ENCODE data around the gene IKBKG.
"Not testable (repeated sequence)": the region's sequence is repeated elsewhere in the genome, so short reads cannot be mapped to it uniquely, and the experiment has no call there.

Gene IKBKG

GRCh38 chrX:154600759-154601374 lies 53.4 kb downstream of the IKBKG start:
- H3K4me1 ChIP-seq (ENCODE audit: control insufficient read depth in 5 of 5, insufficient read depth in 5 of 5, low read length in 5 of 5): no peaks in the 10 kb centered on the region
- no peak overlapping the region for H3K4me3 ChIP-seq (ENCODE audit: low read depth in 1 of 5, low read length in 5 of 5)
- no peaks in the 10 kb centered on the region for H3K36me3 ChIP-seq (ENCODE audit: control insufficient read depth in 5 of 5, insufficient read depth in 5 of 5, low read length in 5 of 5)
- H3K9me3 ChIP-seq (ENCODE audit: control insufficient read depth in 5 of 5, low read length in 5 of 5): no peaks in the 10 kb centered on the region
- H3K9ac ChIP-seq (ENCODE audit: low read length in 5 of 5): no peak overlapping the region
- no peak overlapping the region for H3K27ac ChIP-seq (ENCODE audit: low read depth, low read length)
- H3K27me3 ChIP-seq (ENCODE audit: control insufficient read depth in 5 of 5, insufficient read depth in 4 of 5, low read length in 5 of 5): peaks cover 7 to 21% (median 15%) of the 10 kb centered on the region in 5 donors

- H3K9ac ChIP-seq (ENCODE audit: low read length in 5 of 5): no peak overlapping the region
- no peak overlapping the region for H3K4me3 ChIP-seq (ENCODE audit: low read depth in 1 of 5, low read length in 5 of 5)
- H3K36me3 ChIP-seq (ENCODE audit: control insufficient read depth in 5 of 5, insufficient read depth in 5 of 5, low read length in 5 of 5): no peaks in the 10 kb centered on the region
- H3K27me3 ChIP-seq (ENCODE audit: control insufficient read depth in 5 of 5, insufficient read depth in 4 of 5, low read length in 5 of 5): peaks cover 7 to 16% (median 15%) of the 10 kb centered on the region in 5 donors
- H3K9me3 ChIP-seq (ENCODE audit: control insufficient read depth in 5 of 5, low read length in 5 of 5): peaks cover 0 to 3% (median 0%) of the 10 kb centered on the region in 5 donors
- H3K27ac ChIP-seq (ENCODE audit: low read depth, low read length): no peak overlapping the region
- no peaks in the 10 kb centered on the region for H3K4me1 ChIP-seq (ENCODE audit: control insufficient read depth in 5 of 5, insufficient read depth in 5 of 5, low read length in 5 of 5)
These were observed 54.8 kb downstream of the IKBKG start for GRCh38 chrX:154602226-154602625.

- H3K9ac ChIP-seq (ENCODE audit: low read length in 5 of 5): no peak overlapping the region
- H3K4me3 ChIP-seq (ENCODE audit: low read depth in 1 of 5, low read length in 5 of 5): no peak overlapping the region
- no peak overlapping the region for H3K27ac ChIP-seq (ENCODE audit: low read depth, low read length)
- no peaks in the 10 kb centered on the region for H3K36me3 ChIP-seq (ENCODE audit: control insufficient read depth in 5 of 5, insufficient read depth in 5 of 5, low read length in 5 of 5)
- H3K9me3 ChIP-seq (ENCODE audit: control insufficient read depth in 5 of 5, low read length in 5 of 5): peaks cover 0 to 4% (median 0%) of the 10 kb centered on the region in 5 donors
- no peaks in the 10 kb centered on the region for H3K4me1 ChIP-seq (ENCODE audit: control insufficient read depth in 5 of 5, insufficient read depth in 5 of 5, low read length in 5 of 5)
- H3K27me3 ChIP-seq (ENCODE audit: control insufficient read depth in 5 of 5, insufficient read depth in 4 of 5, low read length in 5 of 5): peaks cover 7 to 16% (median 14%) of the 10 kb centered on the region in 5 donors
These were observed 55.5 kb downstream of the IKBKG start for GRCh38 chrX:154602766-154603437.

GRCh38 chrX:154603438-154604430 lies 56.3 kb downstream of the IKBKG start:
- H3K4me1 ChIP-seq (ENCODE audit: control insufficient read depth in 5 of 5, insufficient read depth in 5 of 5, low read length in 5 of 5): no peaks in the 10 kb centered on the region
- no peak overlapping the region for H3K9ac ChIP-seq (ENCODE audit: low read length in 5 of 5)
- H3K36me3 ChIP-seq (ENCODE audit: control insufficient read depth in 5 of 5, insufficient read depth in 5 of 5, low read length in 5 of 5): no peaks in the 10 kb centered on the region
- H3K4me3 ChIP-seq (ENCODE audit: low read depth in 1 of 5, low read length in 5 of 5): no peak overlapping the region
- no peak overlapping the region for H3K27ac ChIP-seq (ENCODE audit: low read depth, low read length)
- H3K9me3 ChIP-seq (ENCODE audit: control insufficient read depth in 5 of 5, low read length in 5 of 5): peaks cover 0 to 4% (median 0%) of the 10 kb centered on the region in 5 donors
- peaks cover 7 to 16% (median 14%) of the 10 kb centered on the region in 5 donors for H3K27me3 ChIP-seq (ENCODE audit: control insufficient read depth in 5 of 5, insufficient read depth in 4 of 5, low read length in 5 of 5)

- Histone ChIP-seq H3K9me3 (ENCODE audit: control insufficient read depth in 5 of 5, low read length in 5 of 5) (peaks cover 0 to 4% (median 0%) of the 10 kb centered on the region in 5 donors), H3K4me3 (ENCODE audit: low read depth in 1 of 5, low read length in 5 of 5) (no peak overlapping the region), H3K4me1 (ENCODE audit: control insufficient read depth in 5 of 5, insufficient read depth in 5 of 5, low read length in 5 of 5) (no peaks in the 10 kb centered on the region), H3K36me3 (ENCODE audit: control insufficient read depth in 5 of 5, insufficient read depth in 5 of 5, low read length in 5 of 5) (no peaks in the 10 kb centered on the region), H3K27ac (ENCODE audit: low read depth, low read length) (no peak overlapping the region), H3K9ac (ENCODE audit: low read length in 5 of 5) (no peak overlapping the region), H3K27me3 (ENCODE audit: control insufficient read depth in 5 of 5, insufficient read depth in 4 of 5, low read length in 5 of 5) (peaks cover 7 to 16% (median 7%) of the 10 kb centered on the region in 5 donors)
These were observed 58.1 kb downstream of the IKBKG start for GRCh38 chrX:154605566-154605965.

- Histone ChIP-seq H3K27ac (ENCODE audit: low read depth, low read length) (no peak overlapping the region), H3K4me3 (ENCODE audit: low read depth in 1 of 5, low read length in 5 of 5) (no peak overlapping the region), H3K36me3 (ENCODE audit: control insufficient read depth in 5 of 5, insufficient read depth in 5 of 5, low read length in 5 of 5) (no peaks in the 10 kb centered on the region), H3K27me3 (ENCODE audit: control insufficient read depth in 5 of 5, insufficient read depth in 4 of 5, low read length in 5 of 5) (peaks cover 3 to 9% (median 5%) of the 10 kb centered on the region in 5 donors), H3K9me3 (ENCODE audit: control insufficient read depth in 5 of 5, low read length in 5 of 5) (peaks cover 0 to 4% (median 0%) of the 10 kb centered on the region in 5 donors), H3K9ac (ENCODE audit: low read length in 5 of 5) (no peak overlapping the region), H3K4me1 (ENCODE audit: control insufficient read depth in 5 of 5, insufficient read depth in 5 of 5, low read length in 5 of 5) (no peaks in the 10 kb centered on the region)
These were observed 60.0 kb downstream of the IKBKG start for GRCh38 chrX:154607370-154607769.

- not testable (repeated sequence) for H3K4me1 ChIP-seq (ENCODE audit: control insufficient read depth in 5 of 5, insufficient read depth in 5 of 5, low read length in 5 of 5); H3K9ac ChIP-seq (ENCODE audit: low read length in 5 of 5); H3K27ac ChIP-seq (ENCODE audit: low read depth, low read length); H3K27me3 ChIP-seq (ENCODE audit: control insufficient read depth in 5 of 5, insufficient read depth in 4 of 5, low read length in 5 of 5); H3K4me3 ChIP-seq (ENCODE audit: low read depth in 1 of 5, low read length in 5 of 5); H3K36me3 ChIP-seq (ENCODE audit: control insufficient read depth in 5 of 5, insufficient read depth in 5 of 5, low read length in 5 of 5); H3K9me3 ChIP-seq (ENCODE audit: control insufficient read depth in 5 of 5, low read length in 5 of 5)
These were observed 60.6 kb downstream of the IKBKG start for GRCh38 chrX:154607976-154608375.

GRCh38 chrX:154608823-154609222 lies 61.4 kb downstream of the IKBKG start:
- H3K27me3 ChIP-seq (ENCODE audit: control insufficient read depth in 5 of 5, insufficient read depth in 4 of 5, low read length in 5 of 5); H3K4me3 ChIP-seq (ENCODE audit: low read depth in 1 of 5, low read length in 5 of 5); H3K27ac ChIP-seq (ENCODE audit: low read depth, low read length); H3K9me3 ChIP-seq (ENCODE audit: control insufficient read depth in 5 of 5, low read length in 5 of 5); H3K4me1 ChIP-seq (ENCODE audit: control insufficient read depth in 5 of 5, insufficient read depth in 5 of 5, low read length in 5 of 5); H3K36me3 ChIP-seq (ENCODE audit: control insufficient read depth in 5 of 5, insufficient read depth in 5 of 5, low read length in 5 of 5); H3K9ac ChIP-seq (ENCODE audit: low read length in 5 of 5): not testable (repeated sequence)

GRCh38 chrX:154611146-154611545 lies 63.7 kb downstream of the IKBKG start:
- not testable (repeated sequence) for H3K4me3 ChIP-seq (ENCODE audit: low read depth in 1 of 5, low read length in 5 of 5); H3K27ac ChIP-seq (ENCODE audit: low read depth, low read length); H3K9me3 ChIP-seq (ENCODE audit: control insufficient read depth in 5 of 5, low read length in 5 of 5); H3K9ac ChIP-seq (ENCODE audit: low read length in 5 of 5); H3K36me3 ChIP-seq (ENCODE audit: control insufficient read depth in 5 of 5, insufficient read depth in 5 of 5, low read length in 5 of 5); H3K4me1 ChIP-seq (ENCODE audit: control insufficient read depth in 5 of 5, insufficient read depth in 5 of 5, low read length in 5 of 5); H3K27me3 ChIP-seq (ENCODE audit: control insufficient read depth in 5 of 5, insufficient read depth in 4 of 5, low read length in 5 of 5)

GRCh38 chrX:154613586-154613985 lies 66.2 kb downstream of the IKBKG start:
- H3K9ac ChIP-seq (ENCODE audit: low read length in 5 of 5); H3K36me3 ChIP-seq (ENCODE audit: control insufficient read depth in 5 of 5, insufficient read depth in 5 of 5, low read length in 5 of 5); H3K27me3 ChIP-seq (ENCODE audit: control insufficient read depth in 5 of 5, insufficient read depth in 4 of 5, low read length in 5 of 5); H3K9me3 ChIP-seq (ENCODE audit: control insufficient read depth in 5 of 5, low read length in 5 of 5); H3K4me1 ChIP-seq (ENCODE audit: control insufficient read depth in 5 of 5, insufficient read depth in 5 of 5, low read length in 5 of 5); H3K4me3 ChIP-seq (ENCODE audit: low read depth in 1 of 5, low read length in 5 of 5); H3K27ac ChIP-seq (ENCODE audit: low read depth, low read length): not testable (repeated sequence)
